Nephron (organoid): Measurements from ENCODE around the gene FSIP1.

Experiments used
- H3K27ac Mint-ChIP-seq, 3 experiments: 2 replicates each; pipeline ENCODE4 v1.8.0; 2020; ENCODE audit warnings: mixed read lengths in 3 of 3, mild to moderate bottlenecking in 2 of 3, moderate library complexity in 1 of 3
- H3K27me3 Mint-ChIP-seq: 2 replicates; pipeline ENCODE4 v1.8.0; 2021; ENCODE audit warnings: low read depth, mild to moderate bottlenecking, moderate library complexity, mixed read lengths
- H3K36me3 Mint-ChIP-seq: 2 replicates; pipeline ENCODE4 v1.8.0; 2020; ENCODE audit warnings: low read depth, mixed read lengths
- H3K4me1 Mint-ChIP-seq: 2 replicates; pipeline ENCODE4 v1.8.0; 2020; ENCODE audit warnings: mixed read lengths
- H3K4me3 Mint-ChIP-seq, 3 experiments: 2 replicates each; pipeline ENCODE4 v1.8.0; 2020; ENCODE audit warnings: mild to moderate bottlenecking in 3 of 3, mixed read lengths in 3 of 3, moderate library complexity in 2 of 3
- H3K9me3 Mint-ChIP-seq: 2 replicates; pipeline ENCODE4 v1.8.0; 2020; ENCODE audit warnings: mixed read lengths
- CTCF ChIP-seq, 3 experiments: fragments of 200-600 bp; sonication (generic); IDR thresholded peaks; one replicate each; pipeline ENCODE4 v1.5.0; 2021; ENCODE audit warnings: antibody characterized with exemption in 3 of 3; ENCODE audit not compliant: unreplicated experiment in 3 of 3

FSIP1 gene

DNA sequence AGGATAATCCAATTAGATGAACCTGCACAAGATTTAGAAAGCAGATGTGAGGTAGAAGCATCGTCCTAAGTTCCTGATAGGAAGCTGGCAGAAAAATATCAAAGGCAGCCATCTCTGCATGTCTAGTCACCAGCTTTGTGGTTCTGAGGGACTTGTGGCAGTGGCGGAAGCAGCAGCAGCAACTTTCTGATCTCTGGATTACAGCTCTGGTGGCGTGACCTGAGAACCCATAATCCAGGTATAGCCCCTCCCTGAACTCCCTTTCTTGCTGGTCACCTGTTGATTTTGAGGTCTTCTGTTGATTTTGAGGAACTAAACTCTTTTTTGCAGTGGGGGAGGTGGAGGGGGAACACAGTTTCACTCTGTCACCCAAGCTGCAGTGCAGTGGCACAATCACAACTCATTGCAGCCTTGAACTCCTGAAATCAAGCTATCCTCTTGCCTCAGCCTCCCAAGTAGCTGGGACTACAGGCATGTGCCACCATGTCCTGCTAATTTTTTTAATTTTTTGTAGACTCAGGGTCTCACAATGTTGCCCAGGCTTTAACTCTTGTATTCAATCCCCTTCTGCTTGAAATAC, 7.9 kb downstream of the FSIP1 start:
- Mint-ChIP-seq H3K9me3 (no peaks in the 10 kb centered on the region), H3K27ac (no peak overlapping the region), H3K27me3 (peaks cover 39% of the 10 kb centered on the region), H3K36me3 (peaks cover 10% of the 10 kb centered on the region), H3K4me1 (peaks cover 7% of the 10 kb centered on the region), H3K4me3 (no peak overlapping the region)
- TF ChIP-seq CTCF (IDR thresholded peaks at IDR 0.05; ENCODE audit: unreplicated experiment in 3 of 3): no peak

DNA sequence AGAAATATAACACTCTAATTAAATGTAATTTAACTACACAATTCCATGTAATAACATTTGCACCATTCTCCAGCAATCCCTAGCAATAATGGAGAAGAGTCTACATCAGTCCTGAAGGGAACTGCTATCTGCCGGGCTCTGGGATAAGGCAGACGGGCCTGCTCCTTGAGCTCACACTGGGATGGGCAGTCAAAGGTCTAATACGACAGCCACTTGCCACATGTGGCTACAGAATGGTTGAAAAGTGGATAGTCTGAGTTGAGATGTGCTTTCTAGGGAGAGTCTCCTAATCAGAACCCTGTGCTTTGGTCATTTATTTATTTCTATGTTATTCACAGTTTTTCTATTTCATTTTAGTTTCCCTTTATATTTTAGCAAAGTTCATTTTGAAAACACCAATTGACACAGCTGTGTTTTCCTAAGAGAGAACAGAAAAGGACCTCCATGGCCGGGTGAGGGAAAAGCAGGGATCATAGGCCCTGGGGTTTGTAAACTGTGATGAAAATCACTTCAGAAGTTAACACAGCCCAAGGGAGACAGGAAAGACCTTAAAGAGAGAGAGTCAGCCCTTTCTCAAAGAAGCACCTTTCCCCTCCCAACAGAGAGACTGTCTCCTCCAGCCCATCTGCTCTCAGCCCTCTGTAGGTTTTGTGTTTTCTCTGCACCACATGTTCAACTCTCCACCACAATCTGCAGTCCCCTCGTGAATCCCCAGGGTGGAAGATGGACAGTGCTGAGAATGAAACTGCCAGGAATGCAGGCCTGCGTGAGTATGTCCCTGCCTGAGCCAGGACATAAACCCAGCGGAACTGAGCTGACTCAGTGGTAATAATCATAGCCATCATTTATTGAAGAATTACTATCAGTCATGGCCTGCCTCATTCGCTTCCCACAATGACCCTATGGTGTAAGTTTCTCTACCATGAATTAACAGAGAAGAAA, 11.6 kb downstream of the FSIP1 start:
- Mint-ChIP-seq H3K27me3 (peaks cover 24% of the 10 kb centered on the region), H3K4me1 (peaks cover 7% of the 10 kb centered on the region), H3K36me3 (peaks cover 14% of the 10 kb centered on the region), H3K27ac (peak overlapping the region; percentile 14 to 58 (median 55)), H3K4me3 (peak overlapping the region in 1 of 3 experiments; percentile 15), H3K9me3 (peaks cover 8% of the 10 kb centered on the region)
- TF ChIP-seq CTCF (IDR thresholded peaks at IDR 0.05; ENCODE audit: unreplicated experiment in 3 of 3): no peak

DNA sequence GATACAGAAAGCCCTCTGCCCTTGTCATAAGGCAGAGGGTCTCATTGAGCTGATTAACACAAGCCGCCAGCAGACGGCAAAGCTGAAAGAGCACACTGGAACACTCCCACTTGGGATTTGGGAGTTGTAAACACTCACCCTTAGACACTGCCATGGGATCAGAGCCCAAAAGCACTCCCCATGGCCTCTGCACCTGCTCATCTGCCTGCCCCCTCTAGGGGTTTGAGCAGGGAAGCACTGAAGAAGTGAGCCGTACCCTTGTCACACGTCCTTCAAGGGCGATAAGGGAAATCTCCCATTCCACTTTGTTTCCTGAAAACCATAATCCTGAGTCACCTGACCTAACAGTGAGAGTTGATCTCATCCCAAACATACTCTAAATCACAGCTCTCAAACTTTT, 14.7 kb downstream of the FSIP1 start:
- no peak for TF ChIP-seq CTCF (IDR thresholded peaks at IDR 0.05; ENCODE audit: unreplicated experiment in 3 of 3)
- peaks cover 4% of the 10 kb centered on the region for H3K36me3 Mint-ChIP-seq
- H3K27ac Mint-ChIP-seq: no peak overlapping the region
- H3K27me3 Mint-ChIP-seq: peaks cover 5% of the 10 kb centered on the region
- peaks cover 8% of the 10 kb centered on the region for H3K9me3 Mint-ChIP-seq
- H3K4me3 Mint-ChIP-seq: no peak overlapping the region
- H3K4me1 Mint-ChIP-seq: peaks cover 7% of the 10 kb centered on the region

- Mint-ChIP-seq H3K4me1 (peaks cover 4% of the 10 kb centered on the region), H3K27ac (no peak overlapping the region), H3K27me3 (no peaks in the 10 kb centered on the region), H3K9me3 (peaks cover 6% of the 10 kb centered on the region), H3K36me3 (peaks cover 4% of the 10 kb centered on the region), H3K4me3 (no peak overlapping the region)
- TF ChIP-seq CTCF (IDR thresholded peaks at IDR 0.05; ENCODE audit: unreplicated experiment in 3 of 3): no peak
Measured at GRCh38 chr15:39761006-39761405, 21.6 kb downstream of the FSIP1 start.

DNA sequence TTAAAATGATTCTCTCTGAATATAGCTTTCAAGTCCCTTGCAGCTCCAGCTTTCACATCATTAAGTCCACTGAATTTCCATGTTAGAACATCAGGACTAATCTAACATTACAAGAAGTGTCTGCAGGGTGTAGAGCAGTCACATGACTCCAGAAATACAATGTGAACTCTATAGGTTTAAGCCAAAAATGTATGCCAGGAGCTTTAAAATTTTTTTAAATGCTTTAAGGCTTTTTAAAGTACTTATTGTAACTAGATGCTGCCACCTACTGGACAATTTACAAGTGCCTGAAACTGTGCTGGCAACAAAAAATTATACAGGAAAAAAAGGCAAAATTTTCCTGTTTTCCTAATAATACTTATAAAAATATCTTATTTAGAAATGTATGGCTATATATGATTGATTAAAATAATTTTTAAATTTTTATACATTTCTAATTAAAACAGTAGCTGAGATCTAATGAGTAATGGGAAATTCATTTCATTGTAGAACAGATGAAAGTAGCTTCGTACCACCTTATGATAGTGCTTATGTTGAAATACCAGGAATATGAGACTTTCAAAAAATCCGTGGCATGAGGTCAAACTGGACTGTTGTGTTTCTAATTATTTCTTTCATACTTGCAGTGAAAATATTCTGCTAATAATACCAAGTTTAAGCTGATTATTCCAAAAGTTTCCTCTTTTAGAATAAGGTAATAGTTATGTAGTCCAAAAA, 25.7 kb downstream of the FSIP1 start:
- Mint-ChIP-seq H3K4me1 (peaks cover 9% of the 10 kb centered on the region), H3K36me3 (no peaks in the 10 kb centered on the region), H3K27ac (peak overlapping the region in 2 of 3 experiments; percentile 62 to 80), H3K27me3 (no peaks in the 10 kb centered on the region), H3K9me3 (peaks cover 3% of the 10 kb centered on the region), H3K4me3 (no peak overlapping the region)
- peak; percentile 78 to 94 (median 94) for TF ChIP-seq CTCF (IDR thresholded peaks at IDR 0.05; ENCODE audit: unreplicated experiment in 3 of 3)
